ENCODE data around the gene DPH7. TPM values are rescaled to one million over a fixed set of nuclear protein-coding genes. Genes with fewer than 3 reads are reported as not detected.

The DPH7 gene
- total RNA-seq, 1 experiment from 2014 or later = 54.4 TPM

DNA sequence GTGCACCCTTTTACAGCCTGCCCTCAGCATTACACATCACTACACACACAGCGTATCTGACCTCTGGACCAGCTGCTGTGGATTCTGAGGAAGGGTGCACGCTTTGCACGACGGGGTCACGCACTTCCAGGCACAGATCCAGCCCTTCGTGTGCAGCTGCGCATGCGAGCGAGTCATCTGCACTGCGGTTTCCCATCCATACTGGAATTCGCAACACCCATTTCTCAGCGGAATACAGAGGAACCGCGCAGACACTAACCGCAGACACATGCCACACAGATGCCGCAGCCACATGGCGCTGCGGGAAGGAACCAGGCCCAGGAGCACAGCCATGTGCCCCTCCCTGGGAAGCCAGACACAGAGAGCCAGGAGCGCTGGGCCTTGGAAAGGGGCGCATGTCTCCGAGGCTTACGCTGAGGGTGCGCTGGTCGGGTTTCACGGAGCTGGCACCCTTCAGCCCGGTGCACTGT, 72.0 kb downstream of the DPH7 start:
- intact Hi-C loops (cut with micrococcal nuclease) = no loop called here
- Histone ChIP-seq H3K9me2 (ENCODE audit: insufficient read depth) (no peaks in the 10 kb centered on the region), H3K27me3 (ENCODE audit: insufficient read depth, low read length) (no peaks in the 10 kb centered on the region), H3K36me3 (ENCODE audit: control insufficient read depth in 1 of 2, insufficient read depth in 2 of 2, low read length in 2 of 2) (no peaks in the 10 kb centered on the region), H3K4me1 (ENCODE audit: control insufficient read depth in 1 of 2, insufficient read depth in 2 of 2, low read length in 2 of 2) (no peaks in the 10 kb centered on the region), H3K9me3 (ENCODE audit: control insufficient read depth in 1 of 2, insufficient read depth in 1 of 2, low read depth in 1 of 2, low read length in 2 of 2) (no peaks in the 10 kb centered on the region), H3K27ac (ENCODE audit: low read depth, low read length) (no peak overlapping the region), H3K9ac (ENCODE audit: low read length) (no peak overlapping the region), H3K79me2 (ENCODE audit: insufficient read depth, low read length) (no peaks in the 10 kb centered on the region), H2AFZ (ENCODE audit: low read depth, low read length, poor library complexity, severe bottlenecking) (no peak overlapping the region), H3K4me3 (replicated peaks in 1 of 2; ENCODE audit: low read depth in 1 of 2, low read length in 2 of 2) (no peak overlapping the region), H4K20me1 (ENCODE audit: insufficient read depth) (no peaks in the 10 kb centered on the region), H3K4me2 (ENCODE audit: low read length) (no peak overlapping the region)
- TF ChIP-seq EGR1 (IDR thresholded peaks at IDR 0.05; ENCODE audit: low read depth) = no peak
- no peak for TF ChIP-seq REST (IDR thresholded peaks at IDR 0.05; ENCODE audit: low read depth)
- no peak for TF ChIP-seq SP1 (IDR thresholded peaks at IDR 0.05; ENCODE audit: low read depth)
- no peak for TF ChIP-seq ZNF274 (IDR thresholded peaks at IDR 0.05; ENCODE audit: low read depth, low read length)
- no peak for TF ChIP-seq SIN3A (IDR thresholded peaks at IDR 0.05; ENCODE audit: low read depth)
- TF ChIP-seq EZH2 (IDR thresholded peaks at IDR 0.05) = no peak
- TF ChIP-seq RAD21 (IDR thresholded peaks at IDR 0.05; ENCODE audit: low read depth) = no peak
- TF ChIP-seq, protein P1, sequence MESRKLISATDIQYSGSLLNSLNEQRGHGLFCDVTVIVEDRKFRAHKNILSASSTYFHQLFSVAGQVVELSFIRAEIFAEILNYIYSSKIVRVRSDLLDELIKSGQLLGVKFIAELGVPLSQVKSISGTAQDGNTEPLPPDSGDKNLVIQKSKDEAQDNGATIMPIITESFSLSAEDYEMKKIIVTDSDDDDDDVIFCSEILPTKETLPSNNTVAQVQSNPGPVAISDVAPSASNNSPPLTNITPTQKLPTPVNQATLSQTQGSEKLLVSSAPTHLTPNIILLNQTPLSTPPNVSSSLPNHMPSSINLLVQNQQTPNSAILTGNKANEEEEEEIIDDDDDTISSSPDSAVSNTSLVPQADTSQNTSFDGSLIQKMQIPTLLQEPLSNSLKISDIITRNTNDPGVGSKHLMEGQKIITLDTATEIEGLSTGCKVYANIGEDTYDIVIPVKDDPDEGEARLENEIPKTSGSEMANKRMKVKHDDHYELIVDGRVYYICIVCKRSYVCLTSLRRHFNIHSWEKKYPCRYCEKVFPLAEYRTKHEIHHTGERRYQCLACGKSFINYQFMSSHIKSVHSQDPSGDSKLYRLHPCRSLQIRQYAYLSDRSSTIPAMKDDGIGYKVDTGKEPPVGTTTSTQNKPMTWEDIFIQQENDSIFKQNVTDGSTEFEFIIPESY (IDR thresholded peaks at IDR 0.05; ENCODE audit: extremely low read depth, insufficient replicate concordance, low read length) = no peak
- no peak for TF ChIP-seq POLR2AphosphoS5 (IDR thresholded peaks at IDR 0.05; ENCODE audit: low read depth, low read length)
- no peak for TF ChIP-seq TCF7L2 (IDR thresholded peaks at IDR 0.05; ENCODE audit: borderline replicate concordance, extremely low read depth, insufficient read depth, insufficient read length)
- TF ChIP-seq, protein P2, sequence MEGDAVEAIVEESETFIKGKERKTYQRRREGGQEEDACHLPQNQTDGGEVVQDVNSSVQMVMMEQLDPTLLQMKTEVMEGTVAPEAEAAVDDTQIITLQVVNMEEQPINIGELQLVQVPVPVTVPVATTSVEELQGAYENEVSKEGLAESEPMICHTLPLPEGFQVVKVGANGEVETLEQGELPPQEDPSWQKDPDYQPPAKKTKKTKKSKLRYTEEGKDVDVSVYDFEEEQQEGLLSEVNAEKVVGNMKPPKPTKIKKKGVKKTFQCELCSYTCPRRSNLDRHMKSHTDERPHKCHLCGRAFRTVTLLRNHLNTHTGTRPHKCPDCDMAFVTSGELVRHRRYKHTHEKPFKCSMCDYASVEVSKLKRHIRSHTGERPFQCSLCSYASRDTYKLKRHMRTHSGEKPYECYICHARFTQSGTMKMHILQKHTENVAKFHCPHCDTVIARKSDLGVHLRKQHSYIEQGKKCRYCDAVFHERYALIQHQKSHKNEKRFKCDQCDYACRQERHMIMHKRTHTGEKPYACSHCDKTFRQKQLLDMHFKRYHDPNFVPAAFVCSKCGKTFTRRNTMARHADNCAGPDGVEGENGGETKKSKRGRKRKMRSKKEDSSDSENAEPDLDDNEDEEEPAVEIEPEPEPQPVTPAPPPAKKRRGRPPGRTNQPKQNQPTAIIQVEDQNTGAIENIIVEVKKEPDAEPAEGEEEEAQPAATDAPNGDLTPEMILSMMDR (IDR thresholded peaks at IDR 0.05 in 2 of 3, conservative IDR thresholded peaks at IDR 0.05 in 1 of 3; ENCODE audit: borderline replicate concordance in 1 of 3, insufficient read depth in 1 of 3, low read depth in 2 of 3, low read length in 2 of 3) = no peak
- TF ChIP-seq EZH2phosphoT487 (IDR thresholded peaks at IDR 0.05; ENCODE audit: borderline replicate concordance) = no peak
- no peak for TF ChIP-seq YY1 (IDR thresholded peaks at IDR 0.05; ENCODE audit: extremely low read depth, insufficient replicate concordance, low read depth, low read length)
- no peak for TF ChIP-seq POLR2A (IDR thresholded peaks at IDR 0.05; ENCODE audit: borderline replicate concordance, extremely low read depth, insufficient read depth, insufficient read length)
- TF ChIP-seq JUND (IDR thresholded peaks at IDR 0.05) = no peak
- RAD21 ChIA-PET (ENCODE audit: low non-redundant PET in 1 of 2, low total read pairs in 2 of 2, uncharacterized antibody in 2 of 2, unreplicated experiment in 2 of 2) = no interaction called here
- CTCF ChIA-PET = no interaction called here
- DNase-seq (ENCODE audit: low read depth, low spot score) (no peak), ATAC-seq (no peak)
- BruUV-seq (replicated peaks) = no TSS peak
- POLR2A ChIA-PET = no interaction called here

All from HCT116 (cell line).